HEK293 (cell line): Measurements from ENCODE around the gene SERGEF.

Experiments
- BCL11B ChIP-seq: fragments of 450-650 bp; formaldehyde crosslinking; IDR thresholded peaks from 2 replicates; pipeline ENCODE4 v1.5.1; 2016; ENCODE audit warnings: low read depth, missing biosample characterization, missing genetic modification characterization
- GFI1B ChIP-seq: fragments of 450-650 bp; formaldehyde crosslinking; IDR thresholded peaks from 2 replicates; pipeline ENCODE4 v1.5.1; 2016; ENCODE audit warnings: missing biosample characterization, missing genetic modification characterization
- HOXC10 ChIP-seq: sonication (generic); formaldehyde crosslinking; IDR thresholded peaks from 2 replicates; pipeline ENCODE4 v1.8.1; 2023; ENCODE audit warnings: mild to moderate bottlenecking, missing genetic modification reagents
- IKZF3 ChIP-seq: fragments of 450-650 bp; IDR thresholded peaks from 2 replicates; pipeline ENCODE4 v1.5.0; 2018; ENCODE audit warnings: missing biosample characterization, mild to moderate bottlenecking, missing genetic modification characterization, moderate library complexity
- KLF1 ChIP-seq: fragments of 450-650 bp; formaldehyde crosslinking; IDR thresholded peaks from 2 replicates; pipeline ENCODE4 v1.5.1; 2016; ENCODE audit warnings: missing biosample characterization, missing genetic modification characterization
- SCRT1 ChIP-seq: fragments of 450-650 bp; formaldehyde crosslinking; IDR thresholded peaks from 2 replicates; pipeline ENCODE4 v1.5.1; 2016; ENCODE audit warnings: missing biosample characterization, missing genetic modification characterization, borderline replicate concordance
- ZBTB1 ChIP-seq: fragments of 450-650 bp; formaldehyde crosslinking; IDR thresholded peaks from 2 replicates; pipeline ENCODE4 v1.5.1; 2016; ENCODE audit warnings: missing biosample characterization, missing genetic modification characterization
- ZFP37 ChIP-seq: fragments of 450-650 bp; formaldehyde crosslinking; IDR thresholded peaks from 2 replicates; pipeline ENCODE4 v1.5.1; 2016; ENCODE audit warnings: missing biosample characterization, missing genetic modification characterization
- ZFP69B ChIP-seq: fragments of 450-650 bp; formaldehyde crosslinking; IDR thresholded peaks from 2 replicates; pipeline ENCODE4 v1.5.1; 2016; ENCODE audit warnings: missing biosample characterization, missing genetic modification characterization
- ZNF311 ChIP-seq: fragments of 450-650 bp; formaldehyde crosslinking; IDR thresholded peaks from 2 replicates; pipeline ENCODE4 v1.5.1; 2017; ENCODE audit warnings: missing biosample characterization, missing genetic modification characterization, borderline replicate concordance
- ZNF341 ChIP-seq: fragments of 450-650 bp; formaldehyde crosslinking; IDR thresholded peaks from 2 replicates; pipeline ENCODE4; 2016; ENCODE audit warnings: low read depth, missing biosample characterization, missing genetic modification characterization
- ZNF354C ChIP-seq: fragments of 450-650 bp; formaldehyde crosslinking; IDR thresholded peaks from 2 replicates; pipeline ENCODE4 v1.5.1; 2016; ENCODE audit warnings: missing biosample characterization, missing genetic modification characterization, low read depth, borderline replicate concordance
- ZNF394 ChIP-seq: fragments of 450-650 bp; formaldehyde crosslinking; IDR thresholded peaks from 2 replicates; pipeline ENCODE4 v1.5.1; 2016; ENCODE audit warnings: missing biosample characterization, missing genetic modification characterization, mild to moderate bottlenecking, moderate library complexity, borderline replicate concordance
- ZNF416 ChIP-seq: fragments of 450-650 bp; formaldehyde crosslinking; IDR thresholded peaks from 2 replicates; pipeline ENCODE4 v1.5.1; 2016; ENCODE audit warnings: missing biosample characterization, missing genetic modification characterization
- ZNF473 ChIP-seq: fragments of 450-650 bp; formaldehyde crosslinking; IDR thresholded peaks from 2 replicates; pipeline ENCODE4 v1.5.1; 2017; ENCODE audit warnings: missing biosample characterization, missing genetic modification characterization
- ZNF571 ChIP-seq: fragments of 450-650 bp; formaldehyde crosslinking; IDR thresholded peaks from 2 replicates; pipeline ENCODE4 v1.5.0; 2017; ENCODE audit warnings: missing biosample characterization, missing genetic modification characterization
- ZNF660 ChIP-seq: fragments of 450-650 bp; IDR thresholded peaks from 2 replicates; pipeline ENCODE4 v1.5.1; 2018; ENCODE audit warnings: missing biosample characterization, mild to moderate bottlenecking, missing genetic modification characterization
- ZNF837 ChIP-seq: fragments of 450-650 bp; formaldehyde crosslinking; IDR thresholded peaks from 2 replicates; pipeline ENCODE4 v1.5.1; 2016; ENCODE audit warnings: missing biosample characterization, missing genetic modification characterization
- TF ChIP-seq, protein P1 (sequence below): fragments of 450-650 bp; formaldehyde crosslinking; IDR thresholded peaks from 2 replicates; pipeline ENCODE4 v1.5.1; 2016; ENCODE audit warnings: missing biosample characterization, missing genetic modification characterization
- TF ChIP-seq, protein P2 (sequence below): fragments of 450-650 bp; formaldehyde crosslinking; IDR thresholded peaks from 2 replicates; pipeline ENCODE4 v1.5.1; 2016; ENCODE audit warnings: missing biosample characterization, missing genetic modification characterization
- TF ChIP-seq, protein P3 (sequence below): fragments of 450-650 bp; formaldehyde crosslinking; IDR thresholded peaks from 2 replicates; pipeline ENCODE4 v1.5.1; 2017; ENCODE audit warnings: missing biosample characterization, missing genetic modification characterization
- TF ChIP-seq, protein P4 (sequence below): fragments of 450-650 bp; formaldehyde crosslinking; IDR thresholded peaks from 2 replicates; pipeline ENCODE4 v1.5.1; 2016; ENCODE audit warnings: missing biosample characterization, missing genetic modification characterization
- TF ChIP-seq, protein P5 (sequence below): fragments of 450-650 bp; formaldehyde crosslinking; IDR thresholded peaks from 2 replicates; pipeline ENCODE4 v1.5.1; 2016; ENCODE audit warnings: missing biosample characterization, missing genetic modification characterization, low read depth
- TF ChIP-seq, protein P6 (sequence below): fragments of 450-650 bp; formaldehyde crosslinking; IDR thresholded peaks from 2 replicates; pipeline ENCODE4 v1.5.1; 2016; ENCODE audit warnings: missing biosample characterization, missing genetic modification characterization
- TF ChIP-seq, protein P7 (sequence below): fragments of 450-650 bp; formaldehyde crosslinking; IDR thresholded peaks from 2 replicates; pipeline ENCODE4 v1.5.1; 2017; ENCODE audit warnings: missing biosample characterization, missing genetic modification characterization

SERGEF gene

DNA sequence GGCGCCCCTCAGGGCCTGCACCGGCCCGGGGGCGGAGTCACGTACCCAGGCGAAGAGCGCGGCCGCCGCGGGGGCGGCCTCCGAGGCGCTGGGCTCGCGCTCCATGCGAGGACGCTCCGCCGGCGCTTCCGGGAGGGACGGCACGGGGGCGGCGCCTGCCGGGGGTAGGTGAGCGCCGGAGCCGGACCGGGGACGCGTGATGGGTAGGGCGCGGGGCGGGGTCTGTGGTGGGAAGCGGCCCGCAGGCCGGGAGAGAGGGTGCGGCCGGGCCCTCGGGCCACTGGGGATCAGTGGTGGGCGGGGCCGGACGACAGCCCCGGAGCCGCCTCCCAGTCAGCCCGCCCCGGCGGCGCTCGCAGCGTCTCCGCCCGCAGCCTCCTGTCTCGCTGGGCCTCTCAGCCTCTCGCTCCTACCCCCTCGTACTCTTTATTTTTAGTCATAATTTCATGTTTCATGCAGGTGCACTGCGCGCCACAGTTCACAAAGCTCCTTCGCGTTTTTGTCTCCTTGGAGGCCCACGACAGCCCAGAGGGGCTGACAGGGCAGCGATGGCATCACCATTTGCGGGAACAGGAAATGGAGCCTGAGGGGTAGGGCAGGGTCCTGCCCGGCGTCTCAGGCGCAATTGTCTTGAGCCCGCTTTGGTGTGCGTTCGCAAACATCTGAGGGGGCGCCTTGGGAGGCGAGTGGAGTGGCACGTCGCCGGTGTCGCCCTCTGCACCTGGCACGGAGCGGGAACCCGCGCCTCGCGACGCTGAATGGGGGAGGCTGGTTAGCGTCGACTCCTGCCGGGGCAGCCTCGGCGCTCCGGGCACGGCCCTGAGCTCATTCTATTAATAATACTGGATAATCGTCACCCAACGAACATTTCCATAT, at the start of gene SERGEF (continued):
- TF ChIP-seq, protein P1, sequence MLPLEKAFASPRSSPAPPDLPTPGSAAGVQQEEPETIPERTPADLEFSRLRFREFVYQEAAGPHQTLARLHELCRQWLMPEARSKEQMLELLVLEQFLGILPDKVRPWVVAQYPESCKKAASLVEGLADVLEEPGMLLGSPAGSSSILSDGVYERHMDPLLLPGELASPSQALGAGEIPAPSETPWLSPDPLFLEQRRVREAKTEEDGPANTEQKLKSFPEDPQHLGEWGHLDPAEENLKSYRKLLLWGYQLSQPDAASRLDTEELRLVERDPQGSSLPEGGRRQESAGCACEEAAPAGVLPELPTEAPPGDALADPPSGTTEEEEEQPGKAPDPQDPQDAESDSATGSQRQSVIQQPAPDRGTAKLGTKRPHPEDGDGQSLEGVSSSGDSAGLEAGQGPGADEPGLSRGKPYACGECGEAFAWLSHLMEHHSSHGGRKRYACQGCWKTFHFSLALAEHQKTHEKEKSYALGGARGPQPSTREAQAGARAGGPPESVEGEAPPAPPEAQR (tag by site-specific recombination), result no peak
- TF ChIP-seq, protein P2, sequence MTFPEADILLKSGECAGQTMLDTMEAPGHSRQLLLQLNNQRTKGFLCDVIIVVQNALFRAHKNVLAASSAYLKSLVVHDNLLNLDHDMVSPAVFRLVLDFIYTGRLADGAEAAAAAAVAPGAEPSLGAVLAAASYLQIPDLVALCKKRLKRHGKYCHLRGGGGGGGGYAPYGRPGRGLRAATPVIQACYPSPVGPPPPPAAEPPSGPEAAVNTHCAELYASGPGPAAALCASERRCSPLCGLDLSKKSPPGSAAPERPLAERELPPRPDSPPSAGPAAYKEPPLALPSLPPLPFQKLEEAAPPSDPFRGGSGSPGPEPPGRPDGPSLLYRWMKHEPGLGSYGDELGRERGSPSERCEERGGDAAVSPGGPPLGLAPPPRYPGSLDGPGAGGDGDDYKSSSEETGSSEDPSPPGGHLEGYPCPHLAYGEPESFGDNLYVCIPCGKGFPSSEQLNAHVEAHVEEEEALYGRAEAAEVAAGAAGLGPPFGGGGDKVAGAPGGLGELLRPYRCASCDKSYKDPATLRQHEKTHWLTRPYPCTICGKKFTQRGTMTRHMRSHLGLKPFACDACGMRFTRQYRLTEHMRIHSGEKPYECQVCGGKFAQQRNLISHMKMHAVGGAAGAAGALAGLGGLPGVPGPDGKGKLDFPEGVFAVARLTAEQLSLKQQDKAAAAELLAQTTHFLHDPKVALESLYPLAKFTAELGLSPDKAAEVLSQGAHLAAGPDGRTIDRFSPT (tag by site-specific recombination), result peak; percentile 76; the same call in 1 of the 2 replicates
- TF ChIP-seq, protein P3, sequence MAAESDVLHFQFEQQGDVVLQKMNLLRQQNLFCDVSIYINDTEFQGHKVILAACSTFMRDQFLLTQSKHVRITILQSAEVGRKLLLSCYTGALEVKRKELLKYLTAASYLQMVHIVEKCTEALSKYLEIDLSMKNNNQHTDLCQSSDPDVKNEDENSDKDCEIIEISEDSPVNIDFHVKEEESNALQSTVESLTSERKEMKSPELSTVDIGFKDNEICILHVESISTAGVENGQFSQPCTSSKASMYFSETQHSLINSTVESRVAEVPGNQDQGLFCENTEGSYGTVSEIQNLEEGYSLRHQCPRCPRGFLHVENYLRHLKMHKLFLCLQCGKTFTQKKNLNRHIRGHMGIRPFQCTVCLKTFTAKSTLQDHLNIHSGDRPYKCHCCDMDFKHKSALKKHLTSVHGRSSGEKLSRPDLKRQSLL (tag by site-specific recombination), result peak; percentile 91
- no peak for TF ChIP-seq ZNF394
- TF ChIP-seq, protein P4, sequence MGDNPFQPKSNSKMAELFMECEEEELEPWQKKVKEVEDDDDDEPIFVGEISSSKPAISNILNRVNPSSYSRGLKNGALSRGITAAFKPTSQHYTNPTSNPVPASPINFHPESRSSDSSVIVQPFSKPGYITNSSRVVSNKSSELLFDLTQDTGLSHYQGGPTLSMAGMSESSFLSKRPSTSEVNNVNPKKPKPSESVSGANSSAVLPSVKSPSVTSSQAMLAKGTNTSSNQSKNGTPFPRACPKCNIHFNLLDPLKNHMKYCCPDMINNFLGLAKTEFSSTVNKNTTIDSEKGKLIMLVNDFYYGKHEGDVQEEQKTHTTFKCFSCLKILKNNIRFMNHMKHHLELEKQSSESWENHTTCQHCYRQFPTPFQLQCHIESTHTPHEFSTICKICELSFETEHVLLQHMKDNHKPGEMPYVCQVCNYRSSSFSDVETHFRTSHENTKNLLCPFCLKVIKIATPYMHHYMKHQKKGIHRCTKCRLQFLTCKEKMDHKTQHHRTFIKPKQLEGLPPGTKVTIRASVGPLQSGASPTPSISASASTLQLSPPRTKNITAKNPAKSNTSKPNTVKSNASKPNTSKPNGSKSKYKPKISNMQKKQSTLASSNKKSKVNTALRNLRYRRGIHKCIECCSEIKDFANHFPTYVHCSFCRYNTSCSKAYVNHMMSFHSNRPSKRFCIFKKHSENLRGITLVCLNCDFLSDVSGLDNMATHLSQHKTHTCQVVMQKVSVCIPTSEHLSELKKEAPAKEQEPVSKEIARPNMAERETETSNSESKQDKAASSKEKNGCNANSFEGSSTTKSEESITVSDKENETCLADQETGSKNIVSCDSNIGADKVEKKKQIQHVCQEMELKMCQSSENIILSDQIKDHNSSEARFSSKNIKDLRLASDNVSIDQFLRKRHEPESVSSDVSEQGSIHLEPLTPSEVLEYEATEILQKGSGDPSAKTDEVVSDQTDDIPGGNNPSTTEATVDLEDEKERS (tag by site-specific recombination), result no peak
- no peak for TF ChIP-seq ZFP69B (tag by site-specific recombination)
- no peak for TF ChIP-seq ZBTB1 (tag by site-specific recombination)
- TF ChIP-seq ZNF473, result no peak
- TF ChIP-seq GFI1B, result no peak
- no peak for TF ChIP-seq ZNF416 (tag by site-specific recombination)
- no peak for TF ChIP-seq BCL11B (tag by site-specific recombination)
- TF ChIP-seq HOXC10 (CRISPR knock-in tag), result no peak
- no peak for TF ChIP-seq ZNF341
- TF ChIP-seq ZNF571, result no peak
- TF ChIP-seq, protein P5, sequence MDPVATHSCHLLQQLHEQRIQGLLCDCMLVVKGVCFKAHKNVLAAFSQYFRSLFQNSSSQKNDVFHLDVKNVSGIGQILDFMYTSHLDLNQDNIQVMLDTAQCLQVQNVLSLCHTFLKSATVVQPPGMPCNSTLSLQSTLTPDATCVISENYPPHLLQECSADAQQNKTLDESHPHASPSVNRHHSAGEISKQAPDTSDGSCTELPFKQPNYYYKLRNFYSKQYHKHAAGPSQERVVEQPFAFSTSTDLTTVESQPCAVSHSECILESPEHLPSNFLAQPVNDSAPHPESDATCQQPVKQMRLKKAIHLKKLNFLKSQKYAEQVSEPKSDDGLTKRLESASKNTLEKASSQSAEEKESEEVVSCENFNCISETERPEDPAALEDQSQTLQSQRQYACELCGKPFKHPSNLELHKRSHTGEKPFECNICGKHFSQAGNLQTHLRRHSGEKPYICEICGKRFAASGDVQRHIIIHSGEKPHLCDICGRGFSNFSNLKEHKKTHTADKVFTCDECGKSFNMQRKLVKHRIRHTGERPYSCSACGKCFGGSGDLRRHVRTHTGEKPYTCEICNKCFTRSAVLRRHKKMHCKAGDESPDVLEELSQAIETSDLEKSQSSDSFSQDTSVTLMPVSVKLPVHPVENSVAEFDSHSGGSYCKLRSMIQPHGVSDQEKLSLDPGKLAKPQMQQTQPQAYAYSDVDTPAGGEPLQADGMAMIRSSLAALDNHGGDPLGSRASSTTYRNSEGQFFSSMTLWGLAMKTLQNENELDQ (tag by site-specific recombination), result no peak
- TF ChIP-seq ZNF837, result no peak
- TF ChIP-seq KLF1 (tag by site-specific recombination), result peak; percentile 61
- no peak for TF ChIP-seq SCRT1
- peak; percentile 61; the same call in 1 of the 2 replicates for TF ChIP-seq ZFP37 (tag by site-specific recombination)
- TF ChIP-seq IKZF3, result peak; percentile 45; the same call in 1 of the 2 replicates
- TF ChIP-seq, protein P6, sequence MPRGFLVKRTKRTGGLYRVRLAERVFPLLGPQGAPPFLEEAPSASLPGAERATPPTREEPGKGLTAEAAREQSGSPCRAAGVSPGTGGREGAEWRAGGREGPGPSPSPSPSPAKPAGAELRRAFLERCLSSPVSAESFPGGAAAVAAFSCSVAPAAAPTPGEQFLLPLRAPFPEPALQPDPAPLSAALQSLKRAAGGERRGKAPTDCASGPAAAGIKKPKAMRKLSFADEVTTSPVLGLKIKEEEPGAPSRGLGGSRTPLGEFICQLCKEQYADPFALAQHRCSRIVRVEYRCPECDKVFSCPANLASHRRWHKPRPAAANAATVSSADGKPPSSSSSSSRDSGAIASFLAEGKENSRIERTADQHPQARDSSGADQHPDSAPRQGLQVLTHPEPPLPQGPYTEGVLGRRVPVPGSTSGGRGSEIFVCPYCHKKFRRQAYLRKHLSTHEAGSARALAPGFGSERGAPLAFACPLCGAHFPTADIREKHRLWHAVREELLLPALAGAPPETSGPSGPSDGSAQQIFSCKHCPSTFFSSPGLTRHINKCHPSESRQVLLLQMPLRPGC (tag by site-specific recombination), result no peak
- TF ChIP-seq, protein P7, sequence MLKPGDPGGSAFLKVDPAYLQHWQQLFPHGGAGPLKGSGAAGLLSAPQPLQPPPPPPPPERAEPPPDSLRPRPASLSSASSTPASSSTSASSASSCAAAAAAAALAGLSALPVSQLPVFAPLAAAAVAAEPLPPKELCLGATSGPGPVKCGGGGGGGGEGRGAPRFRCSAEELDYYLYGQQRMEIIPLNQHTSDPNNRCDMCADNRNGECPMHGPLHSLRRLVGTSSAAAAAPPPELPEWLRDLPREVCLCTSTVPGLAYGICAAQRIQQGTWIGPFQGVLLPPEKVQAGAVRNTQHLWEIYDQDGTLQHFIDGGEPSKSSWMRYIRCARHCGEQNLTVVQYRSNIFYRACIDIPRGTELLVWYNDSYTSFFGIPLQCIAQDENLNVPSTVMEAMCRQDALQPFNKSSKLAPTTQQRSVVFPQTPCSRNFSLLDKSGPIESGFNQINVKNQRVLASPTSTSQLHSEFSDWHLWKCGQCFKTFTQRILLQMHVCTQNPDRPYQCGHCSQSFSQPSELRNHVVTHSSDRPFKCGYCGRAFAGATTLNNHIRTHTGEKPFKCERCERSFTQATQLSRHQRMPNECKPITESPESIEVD, result no peak
- TF ChIP-seq ZNF660 (tag by site-specific recombination), result peak; percentile 59
- no peak for TF ChIP-seq ZNF354C (tag by site-specific recombination)
- no peak for TF ChIP-seq ZNF311 (tag by site-specific recombination)
